Epithelial cell of prostate (primary cell): ENCODE measurements around the gene NPAS3.

ENCODE experiments used
- DNase-seq: peaks from one replicate; pipeline ENCODE4 v3.0.0-alpha.2; 2011; ENCODE audit warnings: low read depth, low spot score
- H3K27ac ChIP-seq: fragments of 450-650 bp; 2 replicates; pipeline ENCODE4 v1.5.1; 2017; ENCODE audit warnings: mild to moderate bottlenecking

The NPAS3 gene

DNA sequence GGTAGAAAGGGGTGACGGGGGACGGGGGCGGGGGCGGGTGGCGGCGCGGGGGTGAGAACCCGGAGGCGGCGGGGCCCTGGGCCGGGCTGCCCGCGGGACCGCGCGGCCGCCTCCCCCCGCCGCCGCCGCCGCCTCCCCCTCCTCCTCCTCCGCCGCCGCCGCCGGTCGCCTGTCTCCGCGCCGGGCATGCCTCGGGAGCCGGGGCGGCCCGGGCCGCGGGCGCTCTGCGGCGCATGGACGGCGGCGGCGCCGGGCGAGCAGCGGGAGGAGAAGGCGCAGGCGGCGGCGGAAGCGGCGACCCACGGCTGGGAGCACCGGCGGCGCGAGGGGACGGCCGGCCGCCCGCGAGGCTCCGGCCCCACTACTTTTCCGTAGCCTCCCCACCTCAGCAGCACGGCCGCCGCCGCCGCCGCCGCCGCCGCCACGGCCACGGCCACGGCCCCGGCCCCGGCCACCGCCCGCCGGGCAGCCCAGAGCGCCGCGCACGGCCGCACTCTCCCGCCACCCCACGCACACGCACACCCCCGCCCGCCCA, at the start of gene NPAS3:
TSS of gene NPAS3 (plus strand) at position 161 of the 535 bp plus-strand sequence.
- DNase-seq, result no peak
- no peak within 1 kb of the TSS for H3K27ac ChIP-seq

DNA sequence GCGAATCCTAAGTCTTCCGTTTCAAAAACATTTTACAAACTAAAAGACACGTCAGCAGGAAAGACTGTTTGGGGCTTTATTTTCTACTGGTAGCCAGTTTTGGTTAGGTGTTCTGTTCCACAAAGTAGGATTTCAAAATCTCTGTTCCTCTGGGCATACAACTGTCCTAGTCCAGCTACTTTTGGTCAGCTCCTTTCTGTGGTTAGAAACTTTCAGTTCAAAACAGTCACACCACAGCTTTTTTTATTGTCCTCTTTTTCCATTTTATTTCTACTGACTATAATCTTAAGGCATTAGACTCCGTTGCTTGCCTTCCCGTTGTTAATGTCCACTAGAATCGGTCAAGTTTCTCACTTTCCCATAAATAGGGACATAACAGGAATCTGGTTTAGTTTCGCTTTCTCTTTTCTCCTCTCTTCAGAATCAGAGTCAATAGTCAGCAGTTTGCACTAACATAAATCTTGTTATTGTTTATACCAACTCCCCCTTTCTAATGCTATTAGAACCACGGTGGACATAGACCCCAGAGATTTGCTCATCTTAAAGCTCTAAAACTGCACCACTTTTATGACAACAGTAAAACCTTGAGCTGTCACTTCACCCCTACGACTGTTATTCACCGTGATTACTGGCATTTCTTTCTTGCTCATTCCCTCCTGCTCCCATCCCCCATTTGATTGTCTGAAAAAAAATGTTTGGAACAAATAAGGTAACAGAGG, 41.5 kb upstream of the NPAS3 start:
- H3K27ac ChIP-seq, result no peak overlapping the region
- no peak for DNase-seq

- H3K27ac ChIP-seq, result no peak overlapping the region
- DNase-seq, result no peak
These were observed 41.0 kb upstream of the NPAS3 start for GRCh38 chr14:32897698-32898064.

DNA sequence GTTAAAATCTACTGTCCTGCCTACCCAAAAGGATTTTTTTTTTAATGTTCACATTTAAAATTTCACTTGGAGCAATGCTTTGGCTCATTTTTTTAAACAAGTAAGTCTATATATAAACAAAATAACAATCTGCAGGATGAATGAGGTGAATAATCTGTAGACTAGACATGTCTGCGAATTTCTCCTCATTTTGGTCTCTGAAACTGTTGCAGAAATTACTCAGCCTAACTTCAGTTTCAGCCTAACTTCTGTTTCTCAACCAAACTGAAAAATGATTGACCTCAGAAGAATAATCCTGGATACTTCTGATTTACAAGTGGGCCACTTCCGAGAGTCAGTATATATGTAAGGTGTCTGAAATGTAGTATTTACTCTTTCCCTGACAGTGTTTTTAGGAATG, 39.8 kb upstream of the NPAS3 start:
- H3K27ac ChIP-seq, result no peak overlapping the region
- DNase-seq, result no peak

- no peak for DNase-seq
- H3K27ac ChIP-seq, result no peak overlapping the region
These were observed 38.1 kb upstream of the NPAS3 start for GRCh38 chr14:32900547-32900946.

- H3K27ac ChIP-seq, result no peak overlapping the region
- DNase-seq, result no peak
These were observed 33.7 kb upstream of the NPAS3 start for GRCh38 chr14:32905013-32905412.

- no peak overlapping the region for H3K27ac ChIP-seq
- DNase-seq, result no peak
These were observed 32.0 kb upstream of the NPAS3 start for GRCh38 chr14:32906672-32907071.

DNA sequence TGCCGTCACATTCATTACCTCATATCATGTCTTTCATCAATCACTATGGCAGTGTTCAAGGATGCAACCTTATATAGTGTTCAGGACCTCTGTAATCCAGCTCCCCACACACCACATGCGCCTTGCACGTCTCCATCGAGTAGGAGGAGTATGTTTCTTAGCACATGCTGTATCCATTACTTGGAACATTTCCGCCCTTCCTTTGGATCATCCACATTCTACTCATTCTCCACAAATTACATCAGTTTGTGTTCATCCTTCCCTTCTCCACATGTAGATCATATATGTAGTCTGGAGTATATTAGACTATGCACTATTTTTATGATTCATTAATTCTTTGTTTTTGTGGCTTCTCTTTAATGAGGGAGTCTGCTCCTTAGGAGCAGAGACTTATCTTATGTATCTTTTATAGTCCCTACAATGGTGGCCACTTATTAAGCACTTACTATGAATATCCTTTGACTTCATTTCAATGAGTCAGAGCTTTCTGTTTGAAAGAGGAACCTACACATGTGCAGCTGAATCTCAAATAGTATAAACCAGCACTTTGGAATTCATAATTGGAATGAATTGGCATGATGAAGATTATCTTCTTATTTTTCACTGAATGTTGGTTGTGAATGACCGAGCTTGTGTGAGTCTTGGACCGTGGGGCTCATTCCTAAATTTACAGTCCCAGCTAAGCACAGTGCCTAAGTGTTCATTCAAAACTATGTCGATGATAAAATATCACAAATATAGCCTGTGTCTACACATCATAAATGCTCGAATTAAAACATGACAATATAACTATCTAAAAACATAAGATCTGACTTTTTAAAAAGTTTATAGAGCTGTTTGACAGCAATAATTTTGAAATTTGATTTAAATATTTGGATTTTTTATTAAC, 30.2 kb upstream of the NPAS3 start:
- DNase-seq, result no peak
- H3K27ac ChIP-seq, result no peak overlapping the region

GRCh38 chr14:32913725-32914124, 25.0 kb upstream of the NPAS3 start:
- DNase-seq, result no peak
- no peak overlapping the region for H3K27ac ChIP-seq

GRCh38 chr14:32914391-32914790, 24.3 kb upstream of the NPAS3 start:
- no peak overlapping the region for H3K27ac ChIP-seq
- DNase-seq, result no peak

- H3K27ac ChIP-seq, result no peak overlapping the region
- no peak for DNase-seq
These were observed 17.9 kb upstream of the NPAS3 start for GRCh38 chr14:32920696-32921276.

DNA sequence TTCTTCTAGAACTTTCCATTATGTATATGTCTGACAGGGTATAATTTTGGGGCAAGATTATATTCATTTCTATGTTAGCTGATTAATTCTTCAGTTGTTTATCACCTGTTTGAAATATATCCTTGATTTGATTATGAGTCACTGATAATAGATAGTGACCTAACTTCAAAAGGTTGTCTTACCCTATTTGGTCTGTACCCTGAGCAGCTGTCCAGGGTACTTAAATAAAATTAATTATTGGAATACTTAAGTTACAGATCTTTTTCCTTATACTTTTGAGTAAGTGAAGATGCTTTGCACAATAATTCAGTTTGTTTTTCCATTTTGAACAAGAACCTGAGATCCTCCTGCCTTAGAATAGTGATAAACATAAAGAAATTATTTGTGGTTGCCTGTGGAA, 13.2 kb upstream of the NPAS3 start:
- DNase-seq, result no peak

DNA sequence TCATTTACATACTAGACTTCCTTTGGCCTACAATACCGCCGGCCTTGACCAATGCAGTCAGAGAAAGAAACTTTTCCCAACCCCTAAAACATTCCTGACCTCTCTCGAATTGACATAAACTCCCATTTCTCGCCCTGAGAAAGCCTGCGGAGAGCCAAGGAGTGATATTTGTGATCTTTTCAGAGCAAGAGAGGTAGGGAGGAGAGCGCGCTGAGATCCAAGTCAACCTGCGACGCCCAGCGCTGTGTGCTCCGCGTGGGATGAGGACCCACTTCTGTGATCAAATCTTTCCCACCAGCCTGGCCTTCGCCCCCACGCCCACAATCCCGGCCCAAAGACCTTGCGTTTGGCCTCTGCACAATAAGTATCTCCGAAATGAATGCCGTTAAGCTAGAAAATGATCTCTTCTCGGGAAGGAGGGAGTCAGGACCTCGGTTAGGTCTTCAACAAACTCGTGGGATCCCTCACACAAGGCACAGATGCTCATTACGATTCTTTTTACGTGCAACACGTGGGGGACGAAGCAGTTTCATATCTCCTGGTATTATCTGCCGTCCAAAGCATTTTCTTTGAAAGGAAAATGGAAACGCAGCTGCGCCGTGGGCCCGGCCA, 6.3 kb upstream of the NPAS3 start:
- H3K27ac ChIP-seq, result no peak overlapping the region
- no peak for DNase-seq

More for the DNA sequence above, 13.2 kb upstream of the NPAS3 start:
- H3K27ac ChIP-seq, result no peak overlapping the region

- no peak overlapping the region for H3K27ac ChIP-seq
- no peak for DNase-seq
These were observed 5.6 kb upstream of the NPAS3 start for GRCh38 chr14:32932914-32933628.

DNA sequence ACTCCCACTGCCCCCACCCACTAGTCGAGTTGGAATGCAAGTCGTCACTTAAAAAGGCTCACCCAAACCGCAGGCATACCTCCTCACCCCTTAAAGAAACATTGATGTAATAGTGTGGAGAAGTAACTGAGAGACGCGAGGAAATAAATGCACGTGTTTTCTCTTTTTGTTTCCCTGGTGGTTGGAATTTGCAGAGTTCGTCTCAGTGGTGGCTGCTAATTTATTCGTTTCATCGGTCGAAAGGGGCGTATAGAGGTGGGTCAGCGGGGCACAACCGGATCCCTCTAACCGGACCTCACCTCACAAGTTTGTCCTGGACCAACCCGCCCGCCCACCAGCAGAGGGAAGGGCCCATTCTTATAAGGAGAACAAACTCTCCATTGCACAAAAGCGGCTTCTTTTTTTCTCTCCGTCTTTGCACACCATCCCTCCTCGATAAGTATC, 5.0 kb upstream of the NPAS3 start:
- H3K27ac ChIP-seq, result no peak overlapping the region
- DNase-seq, result no peak

- DNase-seq, result no peak
- no peak overlapping the region for H3K27ac ChIP-seq
These were observed 4.4 kb upstream of the NPAS3 start for GRCh38 chr14:32934073-32934880.

GRCh38 chr14:32934881-32935633, 3.6 kb upstream of the NPAS3 start:
- DNase-seq, result no peak
- H3K27ac ChIP-seq, result no peak overlapping the region
